ENCODE results near the gene CDNF. TPM values are rescaled to one million over a fixed set of nuclear protein-coding genes. Genes with fewer than 3 reads are reported as not detected.
A peak's percentile ranks its signal among the peaks of the same experiment; 100 is the strongest.

CDNF gene
- total RNA-seq, 1 experiment from 2014 or later, result 0.39 TPM

DNA sequence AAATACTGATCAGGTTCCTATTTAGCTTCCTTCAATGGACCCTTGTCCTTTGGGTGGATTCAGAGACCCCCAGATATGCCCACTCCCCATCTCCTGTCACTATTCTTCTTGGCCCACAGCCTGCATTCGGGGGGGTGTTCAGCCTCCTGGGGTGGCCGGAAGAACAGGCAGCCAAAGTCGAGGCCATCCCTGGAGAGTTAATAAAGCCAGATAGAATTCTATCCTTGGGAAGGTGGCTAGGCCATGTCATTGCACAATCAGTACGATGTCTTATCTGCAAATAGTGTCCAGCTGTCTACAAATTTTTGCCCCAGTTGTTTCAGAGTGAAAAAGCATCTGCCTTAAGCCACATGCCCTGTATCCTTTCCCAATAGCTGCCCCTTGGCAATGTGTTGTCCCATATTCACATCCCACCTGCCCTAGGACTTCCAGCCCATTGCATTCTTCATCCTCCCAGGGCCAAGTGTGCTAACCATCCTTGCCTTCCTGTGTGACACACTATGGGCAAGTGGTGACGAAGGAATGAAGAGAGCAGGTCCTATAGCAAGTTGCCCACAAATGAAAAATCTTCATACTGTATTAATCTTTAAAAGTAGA is 53.3 kb downstream of the CDNF start:
- Histone ChIP-seq H3K27ac (ENCODE audit: low read length) (no peak overlapping the region), H3K9me3 (ENCODE audit: control insufficient read depth, insufficient read depth, low read depth, low read length) (no peaks in the 10 kb centered on the region), H3K27me3 (ENCODE audit: control insufficient read depth, insufficient read depth, low read length) (no peaks in the 10 kb centered on the region; the same call in 1 of the 2 replicates), H3K4me1 (ENCODE audit: control insufficient read depth, insufficient read depth, low read length) (no peaks in the 10 kb centered on the region), H3K4me3 (ENCODE audit: low read depth in 2 of 2, low read length in 2 of 2) (no peak overlapping the region), H3K36me3 (ENCODE audit: control insufficient read depth, insufficient read depth, low read length) (no peaks in the 10 kb centered on the region)
- no peak for TF ChIP-seq REST (IDR thresholded peaks at IDR 0.05; ENCODE audit: insufficient read depth in 1 of 2, low read depth in 2 of 2, low read length in 1 of 2)
- no peak for TF ChIP-seq SIN3A (IDR thresholded peaks at IDR 0.05; ENCODE audit: borderline replicate concordance, insufficient read depth, low read depth, low read length)
- no peak for TF ChIP-seq CTCF (IDR thresholded peaks at IDR 0.05)
- no peak for TF ChIP-seq TCF7L2 (IDR thresholded peaks at IDR 0.05; ENCODE audit: low read depth, low read length)
- TF ChIP-seq POLR2AphosphoS5 (IDR thresholded peaks at IDR 0.05; ENCODE audit: low read depth, low read length), result no peak
- no TSS peak for BruUV-seq (replicated peaks)
- intact Hi-C loops (cut with micrococcal nuclease; ENCODE audit: unreplicated experiment), result no loop called here
- CTCF ChIA-PET, result no interaction called here
- in situ Hi-C loops (cut with HindIII; ENCODE audit: low pct_unique_long_range_greater_than_20kb, low sequenced_read_pairs), result no loop called here
- ATAC-seq, result no peak
- DNase-seq (ENCODE audit: low read depth, low spot score), result no peak
- POLR2A ChIA-PET, result no interaction called here

DNA sequence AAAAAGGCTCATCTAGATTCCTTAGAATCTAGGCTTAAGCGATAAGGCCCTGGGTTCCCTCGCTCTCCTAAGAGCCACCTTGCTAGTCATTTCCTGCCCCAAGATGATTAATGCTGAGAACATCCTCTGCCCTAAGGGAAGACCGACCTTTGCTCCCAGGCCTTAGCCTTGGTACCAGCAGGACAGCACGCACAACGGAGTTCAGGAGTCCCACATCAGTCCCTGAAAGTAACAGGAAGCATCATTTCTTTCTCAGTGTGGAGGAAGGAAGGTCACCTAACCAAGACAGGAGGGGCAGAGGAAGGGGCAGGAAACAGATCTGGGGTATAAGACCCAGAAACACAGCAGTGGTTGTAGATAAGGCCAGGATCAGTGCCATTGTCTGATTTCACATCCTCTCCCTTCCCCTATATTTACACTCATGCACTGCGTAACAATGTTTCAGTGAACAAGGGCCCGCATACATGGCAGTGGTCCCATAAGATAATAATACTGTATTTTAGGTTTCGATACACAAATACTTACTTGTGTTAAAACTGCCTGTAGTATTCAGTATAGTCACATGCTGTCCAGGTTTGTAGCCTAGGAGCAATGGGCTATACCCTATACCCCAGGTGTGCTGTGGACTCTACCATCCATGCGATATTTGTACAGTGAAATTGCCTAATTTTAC is 55.0 kb downstream of the CDNF start:
- H3K36me3 ChIP-seq (ENCODE audit: control insufficient read depth, insufficient read depth, low read length), result no peaks in the 10 kb centered on the region
- H3K4me1 ChIP-seq (ENCODE audit: control insufficient read depth, insufficient read depth, low read length), result no peaks in the 10 kb centered on the region
- ChIA-PET POLR2A (interaction anchor here (0.7 kb wide), 1 partner anchor 19 kb away, joined by 14 read pairs; no protein-coding TSS in a partner anchor), CTCF (interaction anchor here (0.7 kb wide), 1 partner anchor 40 kb away, joined by 8 read pairs; no protein-coding TSS in a partner anchor)
- ATAC-seq, result peak; percentile 84
- DNase-seq (ENCODE audit: low read depth, low spot score), result peak; percentile 46
- no peak overlapping the region for H3K4me3 ChIP-seq (ENCODE audit: low read depth in 2 of 2, low read length in 2 of 2)
- no peaks in the 10 kb centered on the region for H3K9me3 ChIP-seq (ENCODE audit: control insufficient read depth, insufficient read depth, low read depth, low read length)
- no TSS peak for BruUV-seq (replicated peaks)
- H3K27ac ChIP-seq (ENCODE audit: low read length), result no peak overlapping the region
- intact Hi-C loops (cut with micrococcal nuclease; ENCODE audit: unreplicated experiment) (no loop called here), in situ Hi-C loops (cut with HindIII; ENCODE audit: low pct_unique_long_range_greater_than_20kb, low sequenced_read_pairs) (no loop called here)
- no peak for TF ChIP-seq REST (IDR thresholded peaks at IDR 0.05; ENCODE audit: insufficient read depth in 1 of 2, low read depth in 2 of 2, low read length in 1 of 2)
- TF ChIP-seq CTCF (IDR thresholded peaks at IDR 0.05), result no peak
- TF ChIP-seq POLR2AphosphoS5 (IDR thresholded peaks at IDR 0.05; ENCODE audit: low read depth, low read length), result no peak
- no peak for TF ChIP-seq TCF7L2 (IDR thresholded peaks at IDR 0.05; ENCODE audit: low read depth, low read length)
- TF ChIP-seq SIN3A (IDR thresholded peaks at IDR 0.05; ENCODE audit: borderline replicate concordance, insufficient read depth, low read depth, low read length), result no peak
- H3K27me3 ChIP-seq (ENCODE audit: control insufficient read depth, insufficient read depth, low read length), result no peaks in the 10 kb centered on the region; the same call in 1 of the 2 replicates
